ENCODE results near the gene IGSF8.

Gene IGSF8

DNA sequence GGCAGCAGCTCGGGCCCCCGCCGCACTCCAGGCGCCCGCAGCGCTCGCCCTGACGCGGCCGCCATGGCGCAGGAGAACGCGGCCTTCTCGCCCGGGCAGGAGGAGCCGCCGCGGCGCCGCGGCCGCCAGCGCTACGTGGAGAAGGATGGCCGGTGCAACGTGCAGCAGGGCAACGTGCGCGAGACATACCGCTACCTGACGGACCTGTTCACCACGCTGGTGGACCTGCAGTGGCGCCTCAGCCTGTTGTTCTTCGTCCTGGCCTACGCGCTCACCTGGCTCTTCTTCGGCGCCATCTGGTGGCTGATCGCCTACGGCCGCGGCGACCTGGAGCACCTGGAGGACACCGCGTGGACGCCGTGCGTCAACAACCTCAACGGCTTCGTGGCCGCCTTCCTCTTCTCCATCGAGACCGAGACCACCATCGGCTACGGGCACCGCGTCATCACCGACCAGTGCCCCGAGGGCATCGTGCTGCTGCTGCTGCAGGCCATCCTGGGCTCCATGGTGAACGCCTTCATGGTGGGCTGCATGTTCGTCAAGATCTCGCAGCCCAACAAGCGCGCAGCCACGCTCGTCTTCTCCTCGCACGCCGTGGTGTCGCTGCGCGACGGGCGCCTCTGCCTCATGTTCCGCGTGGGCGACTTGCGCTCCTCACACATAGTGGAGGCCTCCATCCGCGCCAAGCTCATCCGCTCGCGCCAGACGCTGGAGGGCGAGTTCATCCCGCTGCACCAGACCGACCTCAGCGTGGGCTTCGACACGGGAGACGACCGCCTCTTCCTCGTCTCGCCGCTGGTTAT lies 14.2 kb downstream of the IGSF8 start:
- no peak overlapping the region for H3K4me3 ChIP-seq
- peak in 1 of 2 experiments; percentile 74 for DNase-seq (ENCODE audit: low spot score in 2 of 2)
- in situ Hi-C loops (cut with MboI; ENCODE audit: low sequenced_read_pairs): loop anchor here (10.0 kb wide), 1 partner anchor 149 kb away; no protein-coding TSS in a partner anchor
- H3K4me1 ChIP-seq: no peaks in the 10 kb centered on the region
- H3K36me3 ChIP-seq (replicated peaks): no peaks in the 10 kb centered on the region
- H3K9me3 ChIP-seq: no peaks in the 10 kb centered on the region
- peaks cover 32% of the 10 kb centered on the region for H3K27me3 ChIP-seq (ENCODE audit: low read depth)

DNA sequence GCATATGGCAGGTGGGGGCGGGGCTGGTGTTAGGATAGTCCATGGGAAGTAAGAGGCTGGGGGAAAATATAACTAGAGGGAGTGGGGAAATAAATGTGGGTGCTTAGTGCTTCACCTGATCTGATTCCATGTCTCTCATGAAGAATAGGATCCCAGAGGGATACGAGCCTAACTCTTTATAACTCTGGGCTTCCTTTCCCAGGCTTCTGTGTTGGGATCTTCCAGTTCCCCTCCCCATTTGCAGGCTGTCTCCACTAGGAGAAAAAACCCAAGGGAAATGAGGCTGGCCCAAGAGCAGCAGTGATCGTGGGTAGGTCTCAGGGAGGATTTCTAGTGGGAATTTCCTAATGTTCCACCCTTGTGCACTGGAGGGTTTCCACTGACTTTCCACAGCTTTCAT lies 15.5 kb downstream of the IGSF8 start:
- in situ Hi-C loops (cut with MboI; ENCODE audit: low sequenced_read_pairs): loop anchor here (10.0 kb wide), 1 partner anchor 148 kb away; no protein-coding TSS in a partner anchor
- H3K27me3 ChIP-seq (ENCODE audit: low read depth): peaks cover 38% of the 10 kb centered on the region
- no peak for DNase-seq (ENCODE audit: low spot score in 2 of 2)

DNA sequence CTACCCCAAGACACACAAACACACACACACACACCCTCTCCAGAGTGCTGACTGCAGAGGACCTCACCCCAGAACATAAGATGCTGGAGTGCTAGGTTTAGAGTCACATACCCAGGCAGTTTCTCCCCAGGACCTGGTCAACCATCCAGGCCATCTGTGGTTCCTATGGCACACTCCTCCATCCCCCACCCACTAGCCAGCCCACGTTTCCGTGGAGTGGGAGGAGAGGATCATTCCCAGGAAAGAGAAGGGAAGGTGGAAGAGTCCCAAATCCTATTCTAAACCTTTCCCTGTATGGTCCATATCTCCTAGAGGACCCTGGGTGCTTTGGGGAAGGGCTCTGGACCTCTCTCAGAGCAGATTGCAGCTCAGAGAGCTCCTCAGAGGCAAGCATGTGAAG lies 15.9 kb downstream of the IGSF8 start:
- DNase-seq (ENCODE audit: low spot score in 2 of 2): no peak
- no peaks in the 10 kb centered on the region for H3K36me3 ChIP-seq (replicated peaks)
- no peaks in the 10 kb centered on the region for H3K9me3 ChIP-seq
- in situ Hi-C loops (cut with MboI; ENCODE audit: low sequenced_read_pairs): loop anchor here (10.0 kb wide), 1 partner anchor 148 kb away; no protein-coding TSS in a partner anchor
- no peak overlapping the region for H3K4me3 ChIP-seq
- no peaks in the 10 kb centered on the region for H3K4me1 ChIP-seq
- H3K27me3 ChIP-seq (ENCODE audit: low read depth): peaks cover 38% of the 10 kb centered on the region

More for the DNA sequence above, 15.5 kb downstream of the IGSF8 start:
- H3K4me1 ChIP-seq: no peaks in the 10 kb centered on the region
- H3K36me3 ChIP-seq (replicated peaks): no peaks in the 10 kb centered on the region
- H3K4me3 ChIP-seq: no peak overlapping the region
- H3K9me3 ChIP-seq: no peaks in the 10 kb centered on the region

DNA sequence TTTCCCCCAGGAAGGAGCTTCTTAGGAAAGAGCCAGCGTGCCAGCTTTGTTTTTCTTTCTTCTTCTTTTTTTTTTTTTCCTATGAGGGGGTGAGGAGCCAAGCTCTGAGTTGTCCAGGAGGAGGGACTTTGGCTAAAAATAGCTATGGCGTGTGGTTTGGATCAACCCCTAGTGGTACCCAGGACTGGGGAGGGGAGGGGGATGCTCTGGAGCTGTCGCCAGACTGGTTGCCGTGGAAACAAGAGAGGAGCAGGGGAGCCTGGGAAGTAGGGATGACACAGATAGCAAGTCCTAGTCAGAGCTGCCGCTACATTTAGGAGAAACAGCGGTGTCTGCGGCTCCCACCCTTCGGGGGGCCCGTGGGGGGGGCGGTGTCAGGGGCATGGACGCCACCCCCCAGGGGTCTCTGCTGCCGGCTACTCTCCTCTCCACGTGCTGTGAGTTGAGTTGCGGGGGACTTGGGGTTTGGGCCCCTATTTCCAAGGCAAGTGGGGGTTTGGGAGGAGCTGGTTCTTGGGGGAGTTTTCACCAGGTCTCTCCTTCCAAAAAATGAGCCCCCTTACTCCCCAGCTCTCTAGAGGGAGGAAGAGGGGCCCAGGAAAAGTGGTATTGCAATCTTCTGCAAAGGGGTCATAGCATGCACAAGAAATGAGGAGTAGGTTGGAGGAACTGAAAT lies 17.0 kb downstream of the IGSF8 start, which contains the start of gene KCNJ9:
TSS of gene KCNJ9 (plus strand) at position 278 of the 676 bp plus-strand sequence. CDS start 2,493 bp downstream, outside the sequence.
- H3K4me3 ChIP-seq: no peak within 1 kb of the TSS
- no peaks in the 10 kb centered on the region for H3K4me1 ChIP-seq
- in situ Hi-C loops (cut with MboI; ENCODE audit: low sequenced_read_pairs): loop anchor here (10.0 kb wide), 1 partner anchor 147 kb away; no protein-coding TSS in a partner anchor
- no peaks in the 10 kb centered on the region for H3K36me3 ChIP-seq (replicated peaks)
- DNase-seq (ENCODE audit: low spot score in 2 of 2): no peak
- no peaks in the 10 kb centered on the region for H3K9me3 ChIP-seq
- H3K27me3 ChIP-seq (ENCODE audit: low read depth): peaks cover 44% of the 10 kb centered on the region

DNA sequence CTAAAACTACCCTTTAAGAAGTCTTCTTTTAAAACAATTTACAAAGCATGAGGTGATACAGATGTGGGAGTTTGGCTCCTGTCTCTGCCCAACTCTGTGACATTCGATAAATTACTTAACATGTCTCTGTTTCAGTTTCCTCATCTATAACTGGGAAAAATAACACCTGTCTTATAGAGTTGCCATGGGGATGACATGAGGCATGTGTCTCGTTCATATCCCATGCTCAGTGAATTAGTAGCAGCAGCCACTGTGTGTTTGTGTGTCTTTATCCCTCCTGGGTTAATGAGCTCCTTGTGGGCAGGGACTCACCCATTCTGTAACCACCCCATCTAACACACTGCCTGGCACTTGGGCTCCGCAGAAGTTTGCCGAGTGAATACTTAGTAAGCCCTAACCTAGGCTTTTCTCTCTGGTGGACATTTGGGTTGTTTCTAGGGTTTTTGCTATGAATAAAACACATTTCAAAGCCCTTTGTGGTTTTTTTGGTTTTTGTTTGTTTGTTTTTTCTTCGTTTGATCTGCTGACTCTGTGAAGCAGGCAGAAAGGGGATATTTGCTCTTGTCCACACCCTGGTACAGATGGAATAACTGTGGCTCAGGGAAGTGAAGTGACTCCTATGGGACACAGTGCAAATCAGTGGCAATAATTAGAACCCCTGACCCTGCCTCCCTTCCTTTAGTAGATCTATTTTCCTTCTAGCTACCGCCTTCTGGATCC lies 17.9 kb downstream of the IGSF8 start:
- Histone ChIP-seq H3K36me3 (replicated peaks) (no peaks in the 10 kb centered on the region), H3K27me3 (ENCODE audit: low read depth) (peaks cover 51% of the 10 kb centered on the region), H3K4me1 (no peaks in the 10 kb centered on the region), H3K4me3 (no peak overlapping the region), H3K9me3 (no peaks in the 10 kb centered on the region)
- in situ Hi-C loops (cut with MboI; ENCODE audit: low sequenced_read_pairs): loop anchor here (10.0 kb wide), 1 partner anchor 146 kb away; no protein-coding TSS in a partner anchor
- no peak for DNase-seq (ENCODE audit: low spot score in 2 of 2)

DNA sequence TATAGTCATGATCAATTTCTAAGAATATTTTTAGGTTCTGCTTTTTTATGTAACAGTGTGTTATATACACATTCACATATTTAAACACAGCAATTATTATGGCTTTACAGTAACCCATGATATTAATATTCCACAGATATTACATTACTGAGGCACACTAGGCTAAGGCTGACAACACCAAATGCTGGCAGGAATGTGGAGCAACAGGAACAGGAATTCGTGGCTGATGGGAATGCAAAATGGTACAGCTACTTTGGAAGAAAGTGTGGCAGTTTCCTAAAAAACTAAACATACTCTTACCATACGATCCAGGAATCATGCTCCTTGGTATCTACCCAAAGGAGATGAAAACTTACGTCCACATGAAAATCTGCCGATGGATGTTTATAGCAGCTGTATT lies 19.0 kb downstream of the IGSF8 start:
- no peaks in the 10 kb centered on the region for H3K36me3 ChIP-seq (replicated peaks)
- in situ Hi-C loops (cut with MboI; ENCODE audit: low sequenced_read_pairs): no loop called here
- no peak for DNase-seq (ENCODE audit: low spot score in 2 of 2)
- H3K4me1 ChIP-seq: no peaks in the 10 kb centered on the region
- H3K9me3 ChIP-seq: no peaks in the 10 kb centered on the region
- peaks cover 59% of the 10 kb centered on the region for H3K27me3 ChIP-seq (ENCODE audit: low read depth)
- no peak overlapping the region for H3K4me3 ChIP-seq

DNA sequence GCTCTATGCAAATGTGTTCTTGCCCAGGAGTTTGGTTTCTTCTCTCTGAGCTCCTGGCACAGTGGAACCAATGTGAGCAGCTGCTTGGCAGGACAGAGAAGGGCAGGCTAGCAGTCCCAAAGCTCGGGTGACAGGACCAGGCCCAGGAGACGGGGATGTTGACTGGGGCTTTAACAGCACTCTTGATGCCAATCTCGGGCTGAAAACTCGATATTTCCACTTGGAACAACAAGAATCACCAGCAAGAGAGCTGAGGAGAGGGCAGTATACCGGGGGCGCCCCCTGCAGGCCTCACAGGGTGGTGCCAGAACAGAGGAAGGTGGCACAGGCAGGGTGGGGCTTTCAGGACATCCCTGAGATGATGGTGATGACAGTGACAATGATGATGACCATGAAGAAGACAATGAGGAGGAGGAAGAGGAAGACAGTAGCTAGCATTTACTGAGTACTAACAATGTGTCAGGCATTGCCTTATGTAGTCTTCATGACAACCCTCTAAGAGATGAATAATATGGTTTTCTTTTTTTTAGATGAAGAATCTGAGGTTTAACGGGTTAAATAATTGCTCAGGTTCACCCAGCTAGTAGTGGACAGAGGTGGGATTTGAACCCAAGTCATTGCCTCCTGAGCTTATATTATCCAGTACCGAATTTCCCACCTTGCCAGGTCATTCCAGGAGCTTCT lies 19.8 kb downstream of the IGSF8 start:
- in situ Hi-C loops (cut with MboI; ENCODE audit: low sequenced_read_pairs): no loop called here
- Histone ChIP-seq H3K36me3 (replicated peaks) (no peaks in the 10 kb centered on the region), H3K9me3 (no peaks in the 10 kb centered on the region), H3K4me1 (no peaks in the 10 kb centered on the region), H3K27me3 (ENCODE audit: low read depth) (peaks cover 59% of the 10 kb centered on the region), H3K4me3 (no peak overlapping the region)
- DNase-seq (ENCODE audit: low spot score in 2 of 2): peak; percentile 19 to 68

DNA sequence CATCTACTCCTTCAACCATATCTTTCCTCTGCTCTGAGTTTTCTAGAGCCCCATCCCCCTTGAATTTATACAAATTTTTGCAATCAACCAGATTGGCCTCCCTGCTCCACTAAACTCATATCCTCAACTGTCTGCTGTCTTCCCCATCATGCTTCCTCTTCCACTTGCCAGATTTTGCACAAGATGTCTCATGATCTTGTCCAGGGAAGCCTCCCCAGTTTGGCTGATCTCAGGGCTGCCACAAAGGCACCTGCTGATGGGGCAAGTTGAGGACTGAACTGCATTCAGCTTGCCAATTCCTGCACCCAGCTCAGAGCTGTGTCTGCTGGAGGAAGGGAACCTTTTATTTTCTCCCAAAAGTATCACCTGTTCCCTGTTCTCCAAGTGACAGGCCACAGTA lies 20.9 kb downstream of the IGSF8 start:
- no peaks in the 10 kb centered on the region for H3K9me3 ChIP-seq
- H3K4me3 ChIP-seq: no peak overlapping the region
- DNase-seq (ENCODE audit: low spot score in 2 of 2): no peak
- H3K36me3 ChIP-seq (replicated peaks): no peaks in the 10 kb centered on the region
- H3K4me1 ChIP-seq: no peaks in the 10 kb centered on the region
- in situ Hi-C loops (cut with MboI; ENCODE audit: low sequenced_read_pairs): no loop called here
- peaks cover 53% of the 10 kb centered on the region for H3K27me3 ChIP-seq (ENCODE audit: low read depth)

DNA sequence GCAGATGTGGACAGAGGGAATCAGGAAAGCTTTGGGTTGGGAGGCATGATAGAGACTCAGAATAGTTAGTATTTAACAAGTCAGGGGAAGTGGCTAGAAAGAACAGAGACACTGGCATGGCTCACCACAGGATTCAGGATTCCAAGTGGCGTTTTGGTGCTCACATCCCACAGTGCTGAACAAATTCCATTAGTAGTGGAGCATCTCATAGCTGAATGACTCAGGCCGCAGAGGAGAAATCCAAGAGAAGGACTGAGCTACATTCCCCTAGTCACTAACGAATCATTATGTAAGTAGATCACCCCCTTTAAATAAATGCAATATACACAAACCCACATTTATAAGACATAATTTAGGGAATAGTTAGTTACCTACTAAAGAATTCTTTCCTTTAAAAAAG lies 22.1 kb downstream of the IGSF8 start:
- Histone ChIP-seq H3K4me1 (no peaks in the 10 kb centered on the region), H3K27me3 (ENCODE audit: low read depth) (peaks cover 41% of the 10 kb centered on the region), H3K4me3 (no peak overlapping the region), H3K36me3 (replicated peaks) (no peaks in the 10 kb centered on the region), H3K9me3 (no peaks in the 10 kb centered on the region)
- in situ Hi-C loops (cut with MboI; ENCODE audit: low sequenced_read_pairs): no loop called here
- DNase-seq (ENCODE audit: low spot score in 2 of 2): no peak

DNA sequence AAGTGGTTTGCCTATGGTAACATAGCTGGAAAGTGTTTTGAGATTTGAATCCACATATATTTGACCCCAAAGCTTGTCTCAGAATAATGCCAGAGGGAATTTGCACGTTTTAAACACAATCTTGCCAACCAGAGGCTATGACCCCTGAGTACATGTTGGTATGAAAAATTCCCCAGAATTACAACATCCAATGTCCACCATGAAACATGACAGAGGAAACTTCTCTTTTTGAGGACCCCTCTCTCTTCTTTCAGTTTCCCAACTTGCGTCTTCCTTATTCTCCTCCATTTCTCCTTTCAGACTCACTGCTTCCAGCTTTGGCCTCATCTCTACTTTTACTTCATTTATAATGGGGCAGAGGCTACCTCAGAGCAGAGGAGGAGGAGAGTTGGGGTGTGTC lies 22.6 kb downstream of the IGSF8 start:
- Histone ChIP-seq H3K4me1 (peaks cover 1% of the 10 kb centered on the region; the same call in 1 of the 2 replicates), H3K27me3 (ENCODE audit: low read depth) (peaks cover 39% of the 10 kb centered on the region), H3K9me3 (no peaks in the 10 kb centered on the region), H3K4me3 (no peak overlapping the region), H3K36me3 (replicated peaks) (no peaks in the 10 kb centered on the region)
- in situ Hi-C loops (cut with MboI; ENCODE audit: low sequenced_read_pairs): no loop called here
- DNase-seq (ENCODE audit: low spot score in 2 of 2): no peak

DNA sequence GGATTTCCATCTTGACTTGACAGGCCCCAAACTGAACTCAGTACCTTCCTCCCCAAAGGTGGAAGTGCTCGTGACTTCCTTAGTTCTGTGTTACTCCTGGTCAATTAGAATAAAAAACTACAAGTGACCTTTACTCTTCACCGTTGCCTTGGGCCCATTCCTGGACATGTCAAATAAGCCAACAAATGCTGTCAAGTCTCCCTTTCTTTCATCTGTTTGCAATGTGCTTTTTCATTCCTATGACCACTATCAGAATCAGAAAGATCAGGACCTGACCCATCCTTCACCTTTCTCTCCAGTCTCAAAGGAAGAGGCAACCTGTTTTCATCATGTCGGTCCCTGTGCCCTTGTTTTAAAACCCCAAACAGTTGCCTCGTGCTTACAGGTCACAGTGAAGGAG lies 23.6 kb downstream of the IGSF8 start:
- peaks cover 30% of the 10 kb centered on the region for H3K27me3 ChIP-seq (ENCODE audit: low read depth)
- no peaks in the 10 kb centered on the region for H3K9me3 ChIP-seq
- no peak overlapping the region for H3K4me3 ChIP-seq
- peaks cover 5% of the 10 kb centered on the region; the same call in 1 of the 2 replicates for H3K4me1 ChIP-seq
- no peaks in the 10 kb centered on the region for H3K36me3 ChIP-seq (replicated peaks)
- in situ Hi-C loops (cut with MboI; ENCODE audit: low sequenced_read_pairs): no loop called here
- DNase-seq (ENCODE audit: low spot score in 2 of 2): no peak

DNA sequence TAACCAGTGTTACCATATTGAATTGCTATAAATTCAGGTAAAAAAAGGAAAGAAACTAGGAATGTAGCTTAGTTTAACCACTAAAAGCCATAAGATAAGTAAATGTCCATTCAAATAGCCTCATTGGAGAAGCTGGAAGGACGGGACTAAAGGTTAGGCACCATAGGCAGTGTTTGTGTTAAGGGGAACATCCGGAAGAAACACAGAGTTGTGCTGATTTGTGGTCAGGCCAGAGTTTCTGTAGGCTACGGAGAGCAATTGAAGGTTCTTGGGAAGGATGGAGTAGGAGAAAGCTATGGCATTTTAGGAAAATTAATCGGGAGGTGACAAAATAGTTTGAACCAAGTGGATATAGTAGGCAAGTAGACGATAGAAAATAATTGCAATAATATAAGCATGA lies 27.1 kb downstream of the IGSF8 start:
- in situ Hi-C loops (cut with MboI; ENCODE audit: low sequenced_read_pairs): no loop called here
- Histone ChIP-seq H3K4me3 (no peak overlapping the region), H3K9me3 (no peaks in the 10 kb centered on the region)

More for the DNA sequence above, 27.1 kb downstream of the IGSF8 start:
- Histone ChIP-seq H3K27me3 (ENCODE audit: low read depth) (peaks cover 15% of the 10 kb centered on the region), H3K4me1 (peaks cover 5% of the 10 kb centered on the region; the same call in 1 of the 2 replicates), H3K36me3 (replicated peaks) (no peaks in the 10 kb centered on the region)
- DNase-seq (ENCODE audit: low spot score in 2 of 2): no peak

Data from HAP-1 (cell line).